NAMALWA (cell line): ENCODE results near the gene TARM1.
A peak's percentile ranks its signal among the peaks of the same experiment; 100 is the strongest.

Experiments
- DNase-seq: peaks from one replicate; pipeline ENCODE4 v3.0.0-alpha.2; 2015; ENCODE audit warnings: low spot score

The TARM1 gene

DNA sequence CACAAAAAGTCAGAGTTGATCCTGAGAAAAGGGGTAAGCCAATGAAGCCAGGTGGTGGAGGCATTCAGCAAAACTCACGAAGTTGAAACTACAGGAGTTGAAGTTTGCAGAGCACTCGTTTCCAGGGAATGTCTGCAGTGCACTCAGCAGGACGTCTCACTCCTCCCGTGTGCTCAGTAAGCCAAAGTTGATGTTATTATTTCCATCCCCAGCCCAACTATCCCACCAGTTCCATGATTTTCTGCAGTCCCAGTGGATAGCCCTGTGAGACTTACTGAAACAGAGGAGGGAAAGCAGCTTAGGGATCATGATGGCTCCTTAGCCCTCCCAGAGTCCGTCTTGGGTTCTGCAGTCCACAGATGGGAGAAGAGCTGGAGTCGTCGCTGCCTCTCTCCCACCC lies at the start of gene TARM1:
TSS of gene TARM1 (minus strand) at position 334 of the 400 bp plus-strand sequence. CDS start at position 309, 25 bp downstream.
- no peak for DNase-seq

DNA sequence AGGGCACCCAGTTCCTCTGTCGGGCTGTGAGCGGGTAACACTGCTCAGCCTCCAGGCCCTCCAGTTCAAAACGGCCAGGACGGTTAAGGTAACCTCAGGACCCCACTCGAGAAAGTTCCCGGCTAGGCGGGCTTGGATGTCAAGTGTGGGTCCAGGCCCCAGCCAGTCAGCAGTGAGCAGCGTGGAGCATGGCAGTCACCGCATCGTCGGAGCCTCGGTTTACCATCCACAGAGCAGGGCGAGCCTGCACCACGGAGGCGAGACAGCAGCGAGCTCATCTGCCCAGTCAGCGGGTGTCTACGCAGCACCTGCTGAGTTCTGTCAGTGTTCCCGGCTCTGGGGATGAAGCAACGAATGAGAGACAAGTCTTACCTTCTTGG lies 48.4 kb upstream of the TARM1 start:
- no peak for DNase-seq

DNA sequence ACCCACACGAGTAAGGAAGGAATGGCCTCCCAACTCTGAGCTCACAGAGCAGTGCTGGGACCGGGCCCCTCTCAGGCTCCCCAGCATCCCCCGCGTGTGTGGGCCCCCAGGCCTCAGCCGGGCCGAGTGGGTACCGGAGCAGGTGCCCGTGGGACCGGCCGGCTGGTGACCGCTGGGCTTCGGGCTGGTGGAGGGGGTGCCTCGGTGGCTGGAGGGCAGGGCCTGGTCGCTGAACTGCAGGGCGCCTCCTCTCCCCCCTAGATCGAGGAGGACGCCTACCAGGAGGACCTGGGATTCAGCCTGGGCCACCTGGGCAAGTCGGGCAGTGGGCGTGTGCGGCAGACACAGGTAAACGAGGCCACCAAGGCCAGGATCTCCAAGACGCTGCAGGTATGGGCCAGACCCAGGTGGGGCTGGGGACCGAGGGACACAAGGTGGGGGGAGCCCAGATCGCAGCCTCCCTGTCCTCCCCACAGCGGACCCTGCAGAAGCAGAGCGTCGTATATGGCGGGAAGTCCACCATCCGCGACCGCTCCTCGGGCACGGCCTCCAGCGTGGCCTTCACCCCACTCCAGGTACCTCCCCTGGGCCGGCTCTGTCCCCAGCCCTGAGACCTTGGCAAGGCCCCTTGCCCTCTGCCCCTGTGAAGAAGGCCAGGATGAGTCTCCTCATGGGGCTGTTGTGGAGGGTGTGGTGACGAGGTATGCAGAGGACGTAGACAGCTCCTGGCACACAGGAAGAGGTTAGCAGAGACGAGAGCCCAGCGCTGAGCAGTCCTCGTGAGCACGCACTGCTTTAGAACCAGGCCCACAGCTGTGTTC lies 47.8 kb upstream of the TARM1 start:
- no peak for DNase-seq

DNA sequence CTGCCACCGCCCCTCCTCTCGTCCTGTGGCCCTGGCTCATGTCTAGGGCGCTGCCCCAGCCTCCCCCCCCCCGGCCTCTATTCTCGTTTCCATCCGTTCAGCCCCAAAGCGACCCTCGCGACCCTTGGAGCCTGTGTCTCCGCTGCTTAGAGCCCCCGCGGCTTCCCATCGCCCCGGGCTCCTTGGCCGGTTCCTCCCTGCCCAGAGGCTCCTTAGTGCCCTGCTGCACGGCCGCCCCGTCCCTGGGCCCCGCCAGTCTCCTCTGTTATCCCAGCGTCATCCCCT lies 47.2 kb upstream of the TARM1 start:
- DNase-seq: no peak

DNA sequence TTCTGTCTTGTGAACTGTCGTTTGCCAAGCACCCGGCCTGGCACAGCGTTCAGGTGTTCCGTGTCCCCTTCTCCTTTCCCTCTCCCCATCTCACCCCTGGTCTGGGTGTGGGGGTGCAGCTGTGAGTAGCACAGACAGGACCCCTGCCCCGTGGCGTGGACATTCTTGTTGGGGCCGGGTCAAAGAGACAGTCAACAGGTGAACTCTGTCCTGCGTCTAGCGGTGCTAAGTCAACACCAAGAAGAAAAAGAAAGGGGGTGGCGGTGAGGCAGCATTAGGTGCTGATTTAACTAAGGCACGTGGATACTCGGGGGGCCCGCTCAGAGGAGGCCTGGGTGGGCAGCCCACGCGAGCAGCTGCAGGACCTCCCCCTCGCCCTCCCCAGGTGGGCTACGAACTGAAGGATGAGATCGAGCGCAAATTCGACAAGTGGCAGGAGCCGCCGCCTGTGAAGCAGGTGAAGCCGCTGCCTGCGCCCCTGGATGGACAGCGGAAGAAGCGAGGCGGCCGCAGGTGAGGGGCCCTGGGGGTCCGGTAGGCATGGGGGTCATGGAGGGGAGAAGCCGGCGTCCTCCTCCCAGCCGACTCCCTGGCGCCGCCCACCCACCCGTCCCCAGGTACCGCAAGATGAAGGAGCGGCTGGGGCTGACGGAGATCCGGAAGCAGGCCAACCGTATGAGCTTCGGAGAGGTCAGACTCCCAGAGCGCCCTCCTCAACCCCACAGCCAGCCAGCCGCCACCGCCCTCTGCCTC lies 46.7 kb upstream of the TARM1 start:
- no peak for DNase-seq

DNA sequence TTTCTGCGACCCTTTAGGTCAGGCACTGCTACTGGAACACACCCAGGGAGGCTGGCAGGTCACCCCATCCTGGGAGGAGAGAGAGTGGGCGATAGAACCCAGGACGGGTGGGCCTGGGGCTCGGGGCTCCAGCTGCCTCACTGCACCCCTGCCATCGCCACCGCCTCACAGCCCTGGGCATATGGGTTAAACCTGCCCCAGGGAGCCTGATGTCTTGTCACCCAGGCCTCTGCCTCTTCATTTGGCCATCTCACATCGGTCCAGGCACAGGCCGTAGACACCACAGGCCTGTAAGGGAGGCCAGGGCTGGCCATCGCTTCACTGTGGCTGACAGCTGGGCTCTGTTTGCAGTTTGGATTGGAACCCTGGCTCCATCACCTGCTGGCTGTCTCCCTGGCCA lies 44.5 kb upstream of the TARM1 start:
- no peak for DNase-seq

DNA sequence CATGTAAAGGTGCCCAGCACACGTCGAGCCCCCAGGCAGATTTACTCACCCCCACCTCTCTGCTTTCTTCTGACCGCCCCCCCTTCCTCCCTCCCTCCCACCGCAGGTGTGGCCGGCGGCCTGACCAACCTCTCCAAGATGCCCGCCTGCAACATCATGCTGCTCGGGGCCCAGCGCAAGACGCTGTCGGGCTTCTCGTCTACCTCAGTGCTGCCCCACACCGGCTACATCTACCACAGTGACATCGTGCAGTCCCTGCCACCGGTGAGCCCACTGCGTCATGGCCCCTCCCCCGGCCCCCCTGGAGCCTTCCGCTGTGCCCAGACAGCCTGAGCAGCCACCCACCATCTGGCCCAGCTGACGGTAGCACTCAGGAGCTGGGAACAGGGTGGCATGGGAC lies 43.2 kb upstream of the TARM1 start:
- DNase-seq: no peak

DNA sequence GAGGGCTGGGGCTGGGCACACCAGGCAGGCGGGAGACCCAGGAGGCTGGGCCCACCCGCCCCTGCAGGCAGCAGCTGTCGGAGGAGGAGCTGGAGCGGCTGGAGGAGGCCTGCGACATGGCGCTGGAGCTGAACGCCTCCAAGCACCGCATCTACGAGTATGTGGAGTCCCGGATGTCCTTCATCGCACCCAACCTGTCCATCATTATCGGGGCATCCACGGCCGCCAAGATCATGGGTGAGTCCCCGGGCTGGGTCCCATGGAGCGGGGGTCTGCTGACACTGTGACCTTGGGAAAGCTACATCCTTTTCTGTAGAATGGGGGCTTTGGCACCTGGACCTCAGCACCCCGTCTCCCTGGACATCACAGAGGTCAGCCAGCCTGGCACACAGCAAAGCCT lies 42.5 kb upstream of the TARM1 start:
- no peak for DNase-seq

DNA sequence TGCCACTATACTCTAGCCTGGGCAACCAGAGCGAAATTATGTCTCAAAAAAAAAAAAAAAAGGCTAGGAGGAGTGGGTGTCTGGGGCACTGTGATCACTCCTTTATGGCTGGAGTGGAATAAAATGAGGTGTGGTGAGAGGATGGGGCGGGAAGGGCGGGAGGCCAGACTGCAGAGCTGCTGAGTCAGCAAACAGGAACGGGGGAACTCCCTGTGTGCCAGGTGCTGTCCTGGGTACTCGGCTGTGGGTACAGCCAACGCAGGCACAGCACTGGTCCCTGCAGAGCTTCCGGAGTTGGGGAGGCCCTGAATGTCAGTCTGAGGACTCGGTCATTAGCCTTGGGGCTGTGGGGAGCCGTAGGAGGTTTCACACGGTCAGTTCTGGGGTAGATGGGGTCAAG lies 40.1 kb upstream of the TARM1 start:
- no peak for DNase-seq

DNA sequence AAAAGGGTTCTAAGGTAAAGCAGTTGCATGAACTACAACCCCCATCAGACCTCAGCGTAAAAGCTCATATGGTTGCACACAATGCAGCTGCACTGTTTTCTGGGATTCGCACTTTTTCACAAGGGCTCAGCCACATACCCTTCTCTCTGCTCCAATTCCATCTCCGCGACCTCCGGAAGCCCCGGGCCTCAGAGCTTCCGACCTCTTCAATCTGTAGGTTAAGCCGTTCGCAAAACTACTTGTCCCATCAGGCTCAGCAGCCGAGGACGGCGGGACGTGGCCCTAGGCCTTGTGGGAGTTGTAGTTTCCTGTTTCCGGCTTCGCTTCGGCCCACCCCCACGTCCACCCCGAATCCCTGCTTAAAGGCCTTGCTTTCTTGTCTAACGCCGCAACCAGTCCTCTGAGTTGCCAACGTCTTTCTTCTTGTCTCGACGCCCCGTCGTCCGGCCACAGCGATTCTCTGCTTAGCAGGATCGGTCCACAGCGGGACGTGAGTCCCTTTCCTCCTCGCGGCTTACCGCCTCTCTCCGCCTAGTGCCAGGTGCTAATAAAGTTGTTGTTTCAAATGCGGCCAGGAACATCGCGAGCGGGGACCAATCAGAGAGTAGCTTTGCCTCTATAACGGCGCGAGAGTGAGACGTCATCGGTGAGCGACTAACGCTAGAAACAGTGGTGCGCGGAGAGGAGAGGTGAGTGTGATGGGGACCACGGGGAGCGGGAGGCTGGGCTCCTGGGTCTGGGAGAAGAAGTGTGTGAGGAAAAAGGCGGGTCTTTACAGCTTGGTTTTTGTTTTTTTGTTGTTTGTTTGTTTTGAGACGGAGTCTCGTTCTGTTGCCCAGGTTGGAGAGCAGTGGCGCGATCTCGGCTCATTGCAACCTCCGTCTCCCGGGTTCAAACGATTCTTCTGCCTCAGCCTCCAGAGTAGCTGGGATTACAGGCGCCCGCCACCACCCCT lies 34.2 kb upstream of the TARM1 start, which contains the start of the genes PRPF31 and TFPT:
TSS of gene PRPF31 (plus strand) at position 646 of the 955 bp plus-strand sequence. CDS start 2,525 bp downstream, outside the sequence.
TSS of gene TFPT (minus strand) at position 549 of the 955 bp plus-strand sequence. CDS start at position 161, 388 bp downstream.
- DNase-seq: peak; percentile 99

DNA sequence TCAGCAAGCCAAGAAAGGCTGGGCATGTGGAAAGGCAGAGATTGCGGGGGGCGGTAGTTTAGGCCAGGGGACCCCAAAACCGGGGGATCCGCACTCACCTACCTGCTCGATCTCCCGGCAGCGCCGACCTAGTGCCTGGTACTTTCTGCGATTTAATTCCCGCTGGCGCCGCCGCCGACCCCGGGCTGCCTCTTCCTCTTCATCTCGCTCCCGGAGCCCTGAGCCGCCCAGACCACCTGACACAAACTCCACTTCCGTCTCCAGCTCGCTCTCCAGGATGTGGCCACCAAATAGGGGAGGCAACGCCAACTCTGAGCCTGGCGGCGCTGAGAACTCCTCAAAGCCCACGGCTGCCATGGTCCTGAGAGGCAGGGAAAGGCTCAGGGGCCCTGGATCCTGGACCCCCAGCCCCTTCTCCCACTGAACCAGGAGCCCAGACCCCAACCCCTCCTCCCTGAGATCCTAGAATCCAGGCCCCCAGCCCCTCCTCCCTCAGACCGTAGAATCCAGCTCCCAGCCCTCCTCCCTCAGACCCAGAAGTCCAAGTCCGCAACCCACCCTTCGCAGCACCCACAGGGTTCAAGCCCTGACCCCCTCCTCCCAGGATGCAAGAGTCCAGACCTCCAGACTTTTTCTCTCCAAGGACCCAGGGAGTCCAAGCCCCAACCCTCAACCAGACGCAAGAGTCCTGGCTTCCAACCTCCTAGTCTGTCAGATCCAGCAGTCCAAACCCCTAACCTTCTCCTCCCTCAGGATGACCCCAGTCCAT lies 33.4 kb upstream of the TARM1 start:
- no peak for DNase-seq

DNA sequence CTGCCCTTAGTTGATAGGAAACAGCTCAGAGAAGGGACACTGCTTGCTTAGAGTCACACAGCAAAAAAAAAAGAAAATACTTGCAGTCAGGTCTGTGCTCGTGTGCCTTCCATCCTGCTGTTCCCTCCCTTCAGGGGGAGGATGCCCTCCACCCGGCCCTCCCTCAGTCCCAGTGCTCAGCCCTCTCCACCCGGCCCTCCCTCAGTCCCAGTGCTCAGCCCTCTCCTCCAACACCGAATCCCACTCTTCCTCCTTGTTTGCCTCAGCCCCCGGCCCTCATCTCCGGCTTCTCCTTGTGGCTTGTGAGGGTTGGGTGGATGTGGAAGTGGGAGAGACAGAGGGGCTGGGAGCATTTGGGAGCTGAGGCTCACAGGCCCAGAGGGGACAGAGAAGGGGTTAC lies 28.5 kb upstream of the TARM1 start:
- no peak for DNase-seq

DNA sequence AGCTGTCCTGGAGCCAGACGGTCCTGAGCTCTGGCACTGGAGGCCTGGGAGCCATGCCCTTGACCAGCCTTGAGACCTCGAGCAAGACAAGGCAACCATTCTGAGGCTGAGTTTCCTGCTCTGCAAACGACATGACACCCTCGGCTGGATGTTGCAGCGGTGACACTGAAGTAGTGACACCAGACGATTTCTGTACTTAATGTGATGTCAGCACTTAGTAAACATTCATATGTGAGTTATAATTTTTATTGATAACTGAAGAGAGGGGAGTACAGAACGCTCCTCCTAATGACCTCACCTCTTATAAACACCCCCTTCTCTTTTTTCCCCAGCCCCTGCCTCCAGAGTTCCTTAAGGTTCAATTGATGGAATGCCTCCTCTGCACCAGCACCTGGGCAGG lies 27.3 kb upstream of the TARM1 start:
- DNase-seq: no peak

DNA sequence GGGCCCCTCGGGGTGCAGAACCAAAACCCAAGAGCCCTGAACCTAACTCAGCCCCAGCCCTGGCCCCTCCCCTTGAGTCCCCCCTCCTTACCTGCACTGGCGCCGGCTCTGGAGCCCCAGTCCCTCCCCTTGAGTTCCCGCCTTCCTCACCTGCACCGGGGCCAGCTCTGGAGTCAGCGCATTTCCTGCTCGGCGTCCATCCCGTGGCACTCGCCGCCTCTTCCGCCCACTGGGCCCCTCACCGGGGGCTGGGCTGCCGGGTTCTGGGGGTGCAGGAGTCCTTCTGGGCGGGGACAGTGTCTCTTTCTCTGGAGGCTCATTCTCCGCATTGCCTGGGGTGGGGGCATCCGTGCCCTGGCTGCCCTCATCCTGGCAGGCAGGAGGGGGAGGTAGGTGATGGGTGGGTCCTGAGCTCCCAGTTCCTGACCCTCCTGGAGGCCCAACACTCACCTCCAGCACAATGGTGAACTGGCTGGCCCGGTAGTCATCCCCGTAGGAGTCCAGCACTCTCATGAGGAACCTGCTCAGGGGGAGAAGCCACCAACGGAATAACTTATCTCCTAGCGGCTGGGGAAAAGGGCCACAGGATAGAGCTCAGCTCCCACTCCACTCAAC lies 26.8 kb upstream of the TARM1 start:
- no peak for DNase-seq

DNA sequence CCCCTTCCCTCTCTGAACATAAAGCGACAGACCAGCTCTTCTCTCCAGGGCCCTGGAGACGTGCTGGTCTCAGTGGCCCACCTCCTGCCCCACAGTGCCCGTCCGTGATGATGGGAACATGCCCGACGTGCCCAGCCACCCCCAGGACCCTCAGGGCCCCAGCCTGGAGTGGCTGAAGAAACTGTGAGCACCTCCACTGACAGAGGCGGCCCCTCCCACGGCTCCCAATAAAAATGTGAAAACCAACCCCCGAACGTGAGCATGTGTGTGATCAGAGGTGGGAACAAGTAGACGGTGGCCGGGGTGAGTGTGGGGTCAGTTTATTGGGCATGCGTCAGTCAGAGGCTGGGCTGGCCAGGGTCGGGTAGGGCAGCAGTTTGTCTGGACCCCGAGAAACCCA lies 25.6 kb upstream of the TARM1 start:
- no peak for DNase-seq

DNA sequence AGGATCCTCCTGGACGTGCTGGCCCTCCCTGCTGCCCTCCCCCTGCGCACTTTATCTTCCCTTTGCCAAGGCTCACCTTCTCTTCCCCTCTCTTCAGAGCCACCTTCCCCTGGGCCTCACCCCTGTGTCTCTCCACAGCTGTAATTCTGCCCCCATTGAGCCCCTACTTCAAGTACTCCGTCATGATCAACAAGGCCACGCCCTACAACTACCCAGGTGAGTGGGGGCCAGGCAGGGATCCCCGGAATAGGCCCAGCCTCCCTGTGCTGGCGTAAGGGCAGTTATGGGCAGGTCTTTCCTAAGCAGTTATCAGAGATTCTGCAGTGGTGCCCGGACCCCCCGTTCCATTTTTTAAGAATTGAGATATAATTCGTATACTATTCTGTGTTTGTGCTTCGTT lies 24.6 kb upstream of the TARM1 start:
- DNase-seq: no peak

DNA sequence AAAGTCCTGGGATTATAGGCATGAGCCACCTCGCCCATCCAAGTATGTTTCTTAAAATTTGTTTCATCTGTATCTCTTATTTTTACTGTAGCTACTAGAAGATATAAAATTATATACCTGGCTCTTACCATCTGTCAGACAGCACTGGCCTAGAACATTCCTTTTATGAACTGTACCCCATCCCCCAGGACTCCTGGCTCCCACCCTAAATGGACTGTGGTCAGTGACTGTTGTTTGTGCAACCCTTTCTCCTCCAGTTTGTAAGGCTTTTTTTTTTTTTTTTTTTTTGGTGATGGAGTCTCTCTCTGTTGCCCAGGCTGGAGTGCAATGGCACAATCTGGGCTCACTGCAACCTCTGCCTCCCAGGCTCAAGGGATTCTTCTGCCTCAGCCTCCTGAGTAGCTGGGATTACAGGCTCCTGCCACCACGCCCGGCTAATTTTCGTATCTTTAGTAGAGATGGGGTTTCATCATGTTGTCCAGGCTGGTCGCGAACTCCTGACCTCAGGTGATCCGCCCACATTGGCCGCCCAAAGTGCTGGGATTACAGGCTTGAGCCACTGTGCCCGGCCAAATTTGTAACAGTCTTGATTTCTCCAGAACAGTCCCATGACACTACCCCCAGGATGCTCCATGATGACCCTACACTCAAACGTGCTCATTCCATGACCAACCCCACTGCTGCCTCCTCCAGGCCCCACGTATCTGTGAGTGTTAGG lies 24.0 kb upstream of the TARM1 start:
- no peak for DNase-seq

DNA sequence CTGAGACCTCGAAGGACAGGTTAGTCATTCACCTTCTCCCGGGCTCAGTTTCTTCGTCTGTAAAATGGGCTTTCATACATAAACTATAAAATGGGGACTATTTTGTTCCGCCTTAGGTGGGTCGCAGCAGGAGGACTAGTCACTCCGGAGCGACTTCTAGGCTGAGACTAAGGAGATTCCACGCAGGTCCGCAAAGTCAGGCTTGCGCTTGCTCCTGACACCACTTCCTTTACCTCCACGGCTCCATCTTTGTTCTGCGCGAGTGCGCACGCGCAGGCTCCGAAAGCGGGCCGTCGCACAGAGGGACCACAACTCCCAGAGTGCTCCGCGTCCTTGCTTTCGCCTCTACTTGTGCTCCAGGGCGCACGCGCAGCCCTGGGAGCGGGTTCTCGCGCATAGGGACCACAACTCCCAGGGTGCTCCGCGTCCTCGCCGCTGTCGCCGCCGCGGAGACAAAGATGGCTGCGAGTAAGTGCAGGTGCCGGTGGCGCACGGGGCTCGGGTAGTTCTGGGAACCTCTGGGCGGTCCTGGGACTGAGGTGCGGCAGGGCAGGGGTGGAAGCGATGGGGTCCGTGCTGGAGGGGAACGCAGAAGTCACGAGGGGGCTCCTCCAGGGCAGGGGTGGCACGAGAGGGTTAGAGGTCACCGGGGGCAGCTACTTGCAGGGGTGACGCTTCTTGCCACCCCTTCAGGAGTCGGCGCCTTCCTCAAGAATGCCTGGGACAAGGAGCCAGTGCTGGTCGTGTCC lies 21.4 kb upstream of the TARM1 start, which contains the start of gene NDUFA3:
TSS of gene NDUFA3 (plus strand) at position 435 of the 749 bp plus-strand sequence. CDS start at position 459, 24 bp downstream.
- DNase-seq: peak; percentile 99

DNA sequence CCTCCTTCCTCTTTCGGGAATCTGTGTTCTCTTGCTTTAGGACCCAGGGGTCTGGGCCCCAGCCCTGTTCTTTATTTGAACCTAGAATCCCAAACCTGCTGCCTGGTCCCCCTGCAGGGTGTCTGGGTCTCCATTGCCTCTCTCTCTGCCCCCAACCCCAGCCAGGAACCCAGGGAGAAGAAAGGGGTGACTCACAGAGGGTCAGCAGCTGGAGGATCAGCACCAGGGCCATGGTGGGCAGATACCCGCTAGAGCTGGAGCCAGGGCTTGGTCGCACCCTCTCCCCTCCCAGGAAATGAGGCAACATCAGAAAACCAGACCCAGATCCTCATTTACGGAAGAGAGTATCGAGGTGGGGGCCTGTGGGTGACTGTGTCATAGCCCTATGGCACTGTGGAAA lies 19.4 kb upstream of the TARM1 start, which contains the start of gene OSCAR:
TSS of gene OSCAR (minus strand) at position 243 of the 400 bp plus-strand sequence. CDS start at position 232, 11 bp downstream.
- DNase-seq: no peak
